D721Med (cell line): Measurements from ENCODE around the gene TMSB15C.

Experiments
- DNase-seq: peaks from one replicate; pipeline ENCODE4 v3.0.0; 2011; ENCODE audit warnings: low spot score; ENCODE audit not compliant: insufficient read length
- FAIRE-seq: peaks from 2 replicates; lab custom pipeline; 2011; peaks lifted over from hg19 to GRCh38; lab: Jason Lieb, UNC
- TF ChIP-seq, protein P1 (sequence below): IDR thresholded peaks from 2 replicates; pipeline ENCODE4 v1.5.1; 2012; ENCODE audit warnings: mild to moderate bottlenecking, control low read depth; ENCODE audit not compliant: insufficient read depth; ENCODE audit errors: missing control alignments

TMSB15C gene

DNA sequence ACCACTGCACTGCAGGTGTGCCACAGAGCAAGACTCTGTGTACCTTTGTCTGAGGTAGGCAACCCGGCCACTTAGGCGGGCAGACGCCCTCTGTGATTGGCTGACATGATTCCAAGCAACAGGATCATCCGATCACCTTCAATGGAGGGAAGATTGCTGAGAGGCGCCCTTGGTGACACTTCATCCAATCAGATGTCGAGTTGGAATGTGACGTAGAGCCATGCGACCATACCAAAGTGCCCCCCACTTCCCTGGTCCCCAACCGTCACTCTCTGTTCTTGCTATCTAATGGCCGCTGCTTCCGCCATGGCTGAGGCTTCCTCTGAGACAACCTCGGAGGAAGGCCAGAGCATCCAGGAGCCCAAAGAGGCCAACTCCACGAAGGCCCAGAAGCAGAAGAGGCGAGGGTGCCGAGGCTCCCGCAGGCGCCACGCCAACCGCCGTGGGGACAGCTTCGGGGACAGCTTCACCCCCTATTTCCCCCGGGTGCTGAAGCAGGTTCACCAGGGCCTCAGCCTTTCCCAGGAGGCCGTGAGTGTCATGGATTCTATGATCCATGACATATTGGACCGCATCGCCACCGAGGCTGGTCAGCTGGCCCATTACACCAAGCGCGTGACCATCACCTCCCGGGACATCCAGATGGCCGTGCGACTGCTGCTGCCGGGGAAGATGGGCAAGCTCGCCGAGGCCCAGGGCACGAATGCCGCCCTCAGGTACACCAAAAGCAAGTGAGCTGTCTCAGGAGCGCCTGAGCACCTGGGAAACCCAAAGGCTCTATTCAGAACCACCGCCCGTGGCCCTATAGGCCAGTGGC is 36.1 kb downstream of the TMSB15C start, which contains the start of gene H2BW2:
Gene H2BW2, plus strand, starts transcription at position 268 of the 817 bp plus-strand sequence. Its CDS starts 39 bp downstream, at position 307.
- FAIRE-seq = no peak
- no peak for DNase-seq

More for the DNA sequence above, 36.1 kb downstream of the TMSB15C start, which contains the start of gene H2BW2:
- TF ChIP-seq, protein P1, sequence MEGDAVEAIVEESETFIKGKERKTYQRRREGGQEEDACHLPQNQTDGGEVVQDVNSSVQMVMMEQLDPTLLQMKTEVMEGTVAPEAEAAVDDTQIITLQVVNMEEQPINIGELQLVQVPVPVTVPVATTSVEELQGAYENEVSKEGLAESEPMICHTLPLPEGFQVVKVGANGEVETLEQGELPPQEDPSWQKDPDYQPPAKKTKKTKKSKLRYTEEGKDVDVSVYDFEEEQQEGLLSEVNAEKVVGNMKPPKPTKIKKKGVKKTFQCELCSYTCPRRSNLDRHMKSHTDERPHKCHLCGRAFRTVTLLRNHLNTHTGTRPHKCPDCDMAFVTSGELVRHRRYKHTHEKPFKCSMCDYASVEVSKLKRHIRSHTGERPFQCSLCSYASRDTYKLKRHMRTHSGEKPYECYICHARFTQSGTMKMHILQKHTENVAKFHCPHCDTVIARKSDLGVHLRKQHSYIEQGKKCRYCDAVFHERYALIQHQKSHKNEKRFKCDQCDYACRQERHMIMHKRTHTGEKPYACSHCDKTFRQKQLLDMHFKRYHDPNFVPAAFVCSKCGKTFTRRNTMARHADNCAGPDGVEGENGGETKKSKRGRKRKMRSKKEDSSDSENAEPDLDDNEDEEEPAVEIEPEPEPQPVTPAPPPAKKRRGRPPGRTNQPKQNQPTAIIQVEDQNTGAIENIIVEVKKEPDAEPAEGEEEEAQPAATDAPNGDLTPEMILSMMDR = no peak
